Activated naive CD4-positive, alpha-beta T cell treated with anti-CD3 and anti-CD28 coated beads for 36 hours (primary cell): ENCODE results near the gene POGLUT3. TPM values are rescaled to one million over a fixed set of nuclear protein-coding genes. Genes with fewer than 3 reads are reported as not detected.

ENCODE experiments used
- CTCF ChIA-PET: fragments of 350-600 bp; sonication (Branson Sonifier 250); formaldehyde crosslinking; loops from one replicate; lab custom pipeline; 2021; ENCODE audit warnings: antibody characterized with exemption; lab: Charles Lee
- DNase-seq: peaks from one replicate; pipeline ENCODE4 v3.0.0-alpha.2; 2020
- H3K27ac Mint-ChIP-seq: one replicate; pipeline ENCODE4 v1.8.0; 2021; ENCODE audit warnings: mild to moderate bottlenecking, mixed read lengths
- H3K27me3 Mint-ChIP-seq: one replicate; pipeline ENCODE4 v1.8.0; 2021; ENCODE audit warnings: low read depth, mixed read lengths
- H3K36me3 Mint-ChIP-seq: one replicate; pipeline ENCODE4 v1.8.0; 2021; ENCODE audit warnings: low read depth, mixed read lengths
- H3K4me1 Mint-ChIP-seq: one replicate; pipeline ENCODE4 v1.8.0; 2021; ENCODE audit warnings: low read depth, mixed read lengths
- H3K4me3 Mint-ChIP-seq: one replicate; pipeline ENCODE4 v1.8.0; 2021; ENCODE audit warnings: mild to moderate bottlenecking, moderate library complexity, mixed read lengths
- H3K9me3 Mint-ChIP-seq: one replicate; pipeline ENCODE4 v1.8.0; 2021; ENCODE audit warnings: mixed read lengths
- intact Hi-C: fragments of 100-400 bp; cut with micrococcal nuclease; formaldehyde crosslinking; loops from one replicate; pipeline ENCODE4 v1.15.1; 2023
- total RNA-seq, 2 experiments: library from RNA; stranded (reverse); gene quantifications; one replicate each; pipeline ENCODE4 v1.2.3, GENCODE V29; 2021

POGLUT3 gene
- total RNA-seq, 2 experiments from 2014 or later, result 8.9 to 9.7 TPM

DNA sequence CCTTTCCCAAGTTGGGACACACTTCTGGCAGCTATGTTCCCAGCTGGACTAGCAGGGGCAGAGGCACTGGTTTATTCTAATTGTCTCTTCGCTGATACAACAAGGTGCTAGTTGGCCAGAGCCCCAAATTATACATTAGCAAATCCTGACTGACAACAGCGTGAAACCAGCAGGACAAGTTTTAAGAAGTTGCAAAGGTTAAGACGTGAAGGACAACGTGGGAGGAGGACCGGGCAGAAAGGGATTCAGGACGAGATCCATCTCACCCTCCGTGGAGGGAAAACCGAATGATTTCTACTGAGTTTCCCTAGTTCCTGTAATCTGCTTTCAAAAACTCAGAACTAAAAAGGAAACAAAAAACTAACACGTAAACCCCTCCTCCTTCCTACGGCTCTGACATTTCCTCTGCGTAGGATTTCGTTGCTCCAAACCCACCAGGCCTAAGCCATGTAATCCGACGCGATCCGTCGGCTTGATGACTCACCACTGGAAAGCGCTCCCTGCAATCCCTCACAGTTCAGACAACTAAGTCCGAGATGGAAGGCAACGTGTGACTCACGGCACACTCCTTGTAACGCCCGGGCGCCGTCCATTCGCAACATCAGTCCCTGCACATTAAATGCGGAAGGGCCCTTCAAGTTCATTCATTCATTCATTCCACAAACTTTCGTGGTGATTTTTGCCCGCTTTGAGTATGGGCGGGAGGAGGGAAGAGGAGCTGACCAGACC, 703 bp downstream of the POGLUT3 start:
- DNase-seq, result peak; percentile 84
- intact Hi-C loops, result loop anchor here (1.0 to 10.0 kb wide), 11 partner anchors 30 to 1043 kb away; partner anchors contain the start of genes ACAT1, C11orf65, CWF19L2 and EXPH5
- H3K27ac Mint-ChIP-seq, result peak overlapping the region; percentile 92

DNA sequence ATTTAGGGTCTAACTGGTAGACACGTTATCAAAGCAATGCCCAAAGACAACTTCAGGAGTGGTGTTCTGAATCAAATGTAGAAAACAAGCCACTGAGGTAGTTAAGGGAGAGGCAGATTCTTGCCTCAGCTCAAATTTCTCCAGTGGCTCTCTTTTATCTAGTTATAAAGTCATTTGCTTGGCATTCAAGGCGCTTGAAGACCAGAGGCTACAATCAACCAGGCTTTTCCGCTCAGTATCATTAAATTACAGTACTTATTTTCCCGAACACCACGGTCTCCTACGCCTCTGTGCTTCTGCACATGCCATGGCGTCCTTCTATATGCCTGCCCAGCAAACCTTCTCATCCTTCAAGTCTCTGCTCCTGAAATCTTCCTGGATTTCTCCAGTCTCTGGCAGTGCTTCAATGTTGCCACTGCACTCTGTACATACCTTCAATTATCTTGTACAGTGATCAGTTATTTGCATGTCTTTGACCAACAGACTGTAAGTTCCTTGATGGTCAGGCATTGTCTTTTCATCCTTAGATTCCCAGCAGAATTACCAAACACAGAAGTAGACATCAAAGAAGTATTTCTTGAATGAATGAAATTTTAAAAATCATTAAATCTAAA, 1.4 kb downstream of the POGLUT3 start:
- CTCF ChIA-PET, result interaction anchor here (0.6 kb wide), 1 partner anchor 488 kb away, joined by 3 read pairs; the partner anchor contains the start of gene CUL5
- peak overlapping the region; percentile 92 for H3K27ac Mint-ChIP-seq
- DNase-seq, result no peak
- intact Hi-C loops, result loop anchor here (1.0 to 10.0 kb wide), 11 partner anchors 29 to 1042 kb away; partner anchors contain the start of genes ACAT1, C11orf65, CWF19L2 and EXPH5
- H3K4me1 Mint-ChIP-seq, result peaks cover 16% of the 10 kb centered on the region
- no peaks in the 10 kb centered on the region for H3K9me3 Mint-ChIP-seq
- no peaks in the 10 kb centered on the region for H3K36me3 Mint-ChIP-seq
- H3K4me3 Mint-ChIP-seq, result peak overlapping the region; percentile 85
- H3K27me3 Mint-ChIP-seq, result no peaks in the 10 kb centered on the region

More for the DNA sequence above, 703 bp downstream of the POGLUT3 start:
- H3K4me3 Mint-ChIP-seq, result peak overlapping the region; percentile 85
- H3K27me3 Mint-ChIP-seq, result no peaks in the 10 kb centered on the region
- peaks cover 16% of the 10 kb centered on the region for H3K4me1 Mint-ChIP-seq
- CTCF ChIA-PET, result interaction anchor here (0.5 kb wide), 1 partner anchor 171 kb away, joined by 5 read pairs; no protein-coding TSS in a partner anchor
- no peaks in the 10 kb centered on the region for H3K9me3 Mint-ChIP-seq
- H3K36me3 Mint-ChIP-seq, result no peaks in the 10 kb centered on the region

DNA sequence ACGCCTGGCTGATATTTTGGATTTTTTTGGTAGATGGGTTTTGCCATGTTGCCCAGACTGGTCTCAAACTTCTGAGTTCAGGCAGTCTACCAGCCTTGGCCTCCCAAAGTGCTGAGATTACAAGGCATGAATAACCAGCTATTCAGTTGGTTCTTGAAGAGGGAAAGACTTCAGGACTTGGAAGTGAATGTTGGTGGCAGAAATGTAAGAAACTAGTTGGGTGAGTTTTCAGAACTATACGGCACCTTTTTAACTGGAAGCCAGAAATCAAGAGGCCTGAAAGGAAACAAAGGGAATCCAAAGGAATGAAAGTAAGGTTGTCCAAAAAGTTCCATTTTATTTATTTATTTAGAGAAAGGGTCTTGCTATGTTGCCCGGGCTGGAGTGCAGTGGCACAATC, 2.9 kb downstream of the POGLUT3 start:
- Mint-ChIP-seq H3K9me3 (no peaks in the 10 kb centered on the region), H3K36me3 (no peaks in the 10 kb centered on the region), H3K4me3 (no peak overlapping the region), H3K27me3 (no peaks in the 10 kb centered on the region), H3K4me1 (peaks cover 16% of the 10 kb centered on the region), H3K27ac (no peak overlapping the region)
- CTCF ChIA-PET, result interaction anchor here (0.7 kb wide), 1 partner anchor 153 kb away, joined by 4 read pairs; no protein-coding TSS in a partner anchor
- DNase-seq, result no peak
- intact Hi-C loops, result loop anchor here (5.0 to 10.0 kb wide), 3 partner anchors 481 to 1041 kb away; partner anchors contain the start of gene CWF19L2

DNA sequence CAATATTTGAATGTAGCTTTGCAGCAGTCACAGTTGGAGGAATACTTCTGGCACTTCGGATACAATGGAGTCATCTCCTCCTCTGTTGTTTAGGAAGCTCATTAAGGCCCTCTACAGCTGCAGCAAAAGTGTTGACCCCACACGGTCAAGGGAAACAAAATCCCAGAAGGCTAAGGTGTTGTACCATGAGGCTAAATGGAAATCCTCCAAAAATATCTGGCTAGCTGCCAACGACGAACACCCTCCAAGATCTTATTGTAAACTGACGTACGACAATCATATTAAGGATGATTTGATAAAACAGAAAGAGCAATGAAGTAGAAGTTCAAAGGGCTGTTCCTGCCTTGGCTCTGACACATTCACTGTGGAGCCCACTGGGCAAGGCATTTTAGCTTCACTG, 4.0 kb downstream of the POGLUT3 start:
- CTCF ChIA-PET, result interaction anchor here (0.5 kb wide), 1 partner anchor 393 kb away, joined by 3 read pairs; no protein-coding TSS in a partner anchor

DNA sequence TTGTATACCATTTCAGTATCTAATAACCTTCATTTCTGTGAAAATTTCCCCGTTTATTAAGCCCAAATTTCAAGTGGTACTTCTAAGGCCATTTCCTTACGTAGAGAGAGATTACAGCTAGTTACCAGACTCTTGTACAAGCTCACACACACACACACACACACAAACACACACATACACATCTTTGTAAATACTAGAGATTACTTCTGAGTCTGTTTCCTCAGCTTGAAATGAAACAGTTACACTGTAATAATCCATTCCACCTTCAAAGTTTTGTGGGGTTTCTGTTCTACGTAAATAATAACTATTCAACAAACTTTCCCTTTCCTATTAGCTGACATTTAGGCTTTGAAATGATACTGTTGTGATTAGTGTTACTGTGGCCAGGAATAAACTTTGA, 6.2 kb downstream of the POGLUT3 start:
- Mint-ChIP-seq H3K4me1 (peaks cover 6% of the 10 kb centered on the region), H3K27me3 (no peaks in the 10 kb centered on the region), H3K4me3 (no peak overlapping the region), H3K27ac (no peak overlapping the region), H3K9me3 (no peaks in the 10 kb centered on the region), H3K36me3 (peaks cover 6% of the 10 kb centered on the region)
- intact Hi-C loops, result loop anchor here (10.0 kb wide), 2 partner anchors 477 to 1037 kb away; partner anchors contain the start of gene CWF19L2
- no peak for DNase-seq
- CTCF ChIA-PET, result no interaction called here

More for the DNA sequence above, 4.0 kb downstream of the POGLUT3 start:
- Mint-ChIP-seq H3K9me3 (no peaks in the 10 kb centered on the region), H3K27ac (no peak overlapping the region), H3K4me1 (peaks cover 16% of the 10 kb centered on the region), H3K36me3 (no peaks in the 10 kb centered on the region), H3K27me3 (no peaks in the 10 kb centered on the region), H3K4me3 (no peak overlapping the region)
- no peak for DNase-seq
- intact Hi-C loops, result loop anchor here (10.0 kb wide), 2 partner anchors 479 to 1039 kb away; partner anchors contain the start of gene CWF19L2

DNA sequence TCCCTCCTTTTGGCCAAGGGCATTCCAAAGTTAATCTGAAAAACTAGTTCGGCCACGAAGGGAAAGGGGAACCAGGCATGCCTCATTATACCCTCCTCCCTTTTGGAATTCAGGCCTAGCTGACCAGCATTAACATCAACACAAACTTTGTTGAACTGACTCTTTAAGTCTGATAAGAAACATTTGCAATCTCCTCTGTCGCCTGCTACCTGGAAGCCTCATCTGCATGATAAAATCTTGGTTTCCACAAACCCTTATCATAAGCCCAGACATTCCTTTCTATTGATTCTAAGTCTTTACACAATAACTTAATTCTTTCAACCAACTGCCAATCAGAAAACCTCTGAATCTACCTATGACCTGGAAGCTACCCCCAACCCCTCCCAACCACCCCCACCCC, 11.4 kb downstream of the POGLUT3 start:
- Mint-ChIP-seq H3K4me1 (no peaks in the 10 kb centered on the region), H3K9me3 (no peaks in the 10 kb centered on the region), H3K27ac (no peak overlapping the region), H3K4me3 (no peak overlapping the region), H3K36me3 (peaks cover 23% of the 10 kb centered on the region), H3K27me3 (no peaks in the 10 kb centered on the region)
- no peak for DNase-seq
- CTCF ChIA-PET, result no interaction called here
- intact Hi-C loops, result no loop called here

DNA sequence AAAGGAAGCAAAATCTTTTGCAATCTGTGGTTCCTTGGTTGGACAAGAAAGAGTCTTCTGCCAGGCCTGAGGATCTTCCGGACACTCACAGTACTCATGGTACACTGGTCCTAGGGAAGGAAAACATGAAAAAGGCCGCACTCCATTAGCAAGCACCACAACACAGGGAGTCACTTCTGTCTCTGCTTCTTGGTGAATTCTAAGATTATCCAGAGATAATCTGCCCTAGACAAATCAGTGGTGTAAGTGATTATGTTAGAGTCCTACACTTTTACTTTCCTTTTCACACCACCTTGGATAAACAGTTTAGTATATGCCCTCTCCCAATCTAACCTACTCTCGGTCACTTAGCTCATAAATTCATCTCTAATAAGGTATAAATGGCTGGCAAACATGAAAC, 11.9 kb downstream of the POGLUT3 start:
- intact Hi-C loops, result no loop called here
- Mint-ChIP-seq H3K27ac (no peak overlapping the region), H3K9me3 (no peaks in the 10 kb centered on the region), H3K4me3 (no peak overlapping the region), H3K4me1 (no peaks in the 10 kb centered on the region), H3K27me3 (no peaks in the 10 kb centered on the region), H3K36me3 (peaks cover 27% of the 10 kb centered on the region)
- DNase-seq, result no peak
- CTCF ChIA-PET, result no interaction called here

DNA sequence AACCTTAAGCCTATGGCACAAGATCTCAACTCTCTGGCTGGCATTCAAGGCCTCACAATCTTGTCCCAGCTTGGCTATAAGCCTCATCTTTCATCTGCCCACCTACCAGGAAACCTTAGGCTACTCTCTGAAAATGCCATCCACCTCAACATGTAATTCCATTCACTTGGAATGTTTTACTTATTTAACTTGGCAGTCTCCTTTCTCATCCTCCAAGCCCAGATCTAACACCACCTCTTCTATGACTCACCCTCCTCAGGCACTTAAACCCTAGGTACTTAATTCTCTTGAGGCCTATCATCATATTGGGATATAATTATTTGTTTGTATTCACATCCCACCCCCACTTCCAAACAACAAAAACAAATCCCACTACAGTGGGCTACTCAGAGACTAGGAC, 15.0 kb downstream of the POGLUT3 start:
- no peaks in the 10 kb centered on the region for H3K27me3 Mint-ChIP-seq
- DNase-seq, result no peak
- peaks cover 28% of the 10 kb centered on the region for H3K36me3 Mint-ChIP-seq
- no peaks in the 10 kb centered on the region for H3K4me1 Mint-ChIP-seq
- CTCF ChIA-PET, result no interaction called here
- intact Hi-C loops, result no loop called here
- no peaks in the 10 kb centered on the region for H3K9me3 Mint-ChIP-seq
- no peak overlapping the region for H3K4me3 Mint-ChIP-seq
- no peak overlapping the region for H3K27ac Mint-ChIP-seq

DNA sequence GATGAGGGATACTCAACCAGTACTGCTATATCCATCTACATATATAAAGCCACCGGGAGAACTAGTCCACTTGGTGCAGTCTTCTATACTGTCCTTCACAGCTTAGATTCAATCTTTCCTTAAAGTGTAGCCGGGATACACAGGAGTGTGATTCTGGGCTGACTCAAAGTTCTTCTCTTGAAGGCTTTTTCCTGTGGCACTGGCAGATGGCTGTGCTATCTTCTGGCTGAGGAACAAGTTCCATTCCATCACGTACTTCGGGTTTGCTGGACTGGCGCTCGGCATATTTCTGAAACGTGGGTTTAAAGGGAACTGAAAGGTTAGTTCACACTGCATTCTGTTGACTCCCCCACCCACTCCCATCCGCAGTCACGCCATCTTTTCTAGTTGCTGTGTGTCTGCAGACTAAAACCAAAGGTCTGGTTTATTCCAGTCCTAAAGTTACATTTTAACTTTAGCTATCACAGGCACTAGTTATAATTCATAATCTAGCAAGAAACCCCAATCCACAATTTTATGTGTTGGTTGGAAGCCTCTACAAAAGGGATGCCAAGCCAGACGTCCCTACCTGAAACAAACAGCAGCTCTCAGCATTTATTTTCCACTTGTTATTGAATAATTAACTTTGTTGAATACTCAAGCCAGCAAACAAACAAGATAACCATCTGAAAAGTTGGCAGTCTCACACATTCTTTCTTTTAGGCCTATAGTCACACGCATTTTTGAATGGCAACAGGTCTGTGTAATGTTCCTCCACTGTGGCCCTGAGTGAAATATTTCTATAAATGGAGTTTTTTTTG, 23.3 kb downstream of the POGLUT3 start:
- CTCF ChIA-PET, result no interaction called here
- H3K36me3 Mint-ChIP-seq, result peaks cover 3% of the 10 kb centered on the region
- no peak overlapping the region for H3K4me3 Mint-ChIP-seq
- H3K9me3 Mint-ChIP-seq, result no peaks in the 10 kb centered on the region
- no peaks in the 10 kb centered on the region for H3K27me3 Mint-ChIP-seq
- H3K27ac Mint-ChIP-seq, result no peak overlapping the region
- no peak for DNase-seq
- no peaks in the 10 kb centered on the region for H3K4me1 Mint-ChIP-seq
- intact Hi-C loops, result no loop called here

DNA sequence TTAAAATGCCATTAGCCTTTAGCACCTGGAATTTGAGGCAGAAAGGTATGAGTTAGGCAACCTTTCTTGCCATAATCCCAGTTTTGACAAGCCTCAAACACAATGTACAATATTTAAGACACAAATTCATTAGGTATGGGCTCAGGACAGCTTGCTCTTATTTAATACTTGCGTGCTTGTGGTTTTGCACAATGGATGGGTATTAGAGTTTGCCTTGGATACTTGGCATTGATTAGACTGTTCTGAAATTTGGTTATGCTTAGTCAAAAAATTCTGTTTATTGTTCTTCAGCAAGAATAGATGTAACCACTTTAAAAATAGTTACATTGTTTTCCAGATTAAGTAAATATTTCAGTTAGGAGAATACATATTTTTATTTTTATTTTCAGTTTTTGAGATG, 25.5 kb downstream of the POGLUT3 start:
- H3K27ac Mint-ChIP-seq, result no peak overlapping the region
- H3K4me1 Mint-ChIP-seq, result peaks cover 3% of the 10 kb centered on the region
- no peaks in the 10 kb centered on the region for H3K9me3 Mint-ChIP-seq
- CTCF ChIA-PET, result no interaction called here
- H3K27me3 Mint-ChIP-seq, result no peaks in the 10 kb centered on the region
- no peak for DNase-seq
- H3K36me3 Mint-ChIP-seq, result no peaks in the 10 kb centered on the region
- intact Hi-C loops, result loop anchor here (2.0 kb wide), 1 partner anchor 174 kb away; no protein-coding TSS in a partner anchor
- no peak overlapping the region for H3K4me3 Mint-ChIP-seq

DNA sequence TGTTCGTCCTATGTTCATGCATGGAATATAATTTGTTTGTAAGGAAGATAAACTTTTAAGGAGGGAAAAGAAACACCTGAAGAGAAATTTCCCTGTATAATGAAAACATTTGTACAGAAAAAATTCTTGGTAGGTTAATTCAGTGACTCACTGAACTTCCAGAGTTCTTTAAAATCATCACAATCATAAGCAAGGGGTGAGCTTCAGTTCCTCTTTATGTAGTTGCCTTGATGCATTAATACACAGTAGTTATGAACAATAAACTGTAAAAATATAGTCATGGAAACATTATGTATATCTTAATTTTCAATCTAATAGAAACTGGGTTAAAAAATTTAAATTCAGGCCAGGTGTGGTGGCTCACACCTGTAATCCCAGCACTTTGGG, 29.7 kb downstream of the POGLUT3 start:
- CTCF ChIA-PET, result interaction anchor here (0.6 kb wide), 2 partner anchors 73 to 1870 kb away, joined by 3 read pairs; no protein-coding TSS in a partner anchor
- Mint-ChIP-seq H3K27ac (peak overlapping the region; percentile 18), H3K36me3 (no peaks in the 10 kb centered on the region), H3K27me3 (no peaks in the 10 kb centered on the region), H3K9me3 (no peaks in the 10 kb centered on the region), H3K4me1 (peaks cover 8% of the 10 kb centered on the region), H3K4me3 (peak overlapping the region; percentile 27)
- no peak for DNase-seq
- intact Hi-C loops, result loop anchor here (5.0 to 10.0 kb wide), 3 partner anchors 541 to 1014 kb away; partner anchors contain the start of genes ALKBH8, CWF19L2 and RAB39A
